HG03095 (cell line): ENCODE data around the gene CITED1.
"Not testable (repeated sequence)": the region's sequence is repeated elsewhere in the genome, so short reads cannot be mapped to it uniquely, and the experiment has no call there.

Experiments used
- ATAC-seq: cut with Tn5 transposase; IDR thresholded peaks from one replicate; pipeline ENCODE4 v1.9.1; 2021; ENCODE audit warnings: moderate library complexity; ENCODE audit not compliant: unreplicated experiment

Gene CITED1, protein sequence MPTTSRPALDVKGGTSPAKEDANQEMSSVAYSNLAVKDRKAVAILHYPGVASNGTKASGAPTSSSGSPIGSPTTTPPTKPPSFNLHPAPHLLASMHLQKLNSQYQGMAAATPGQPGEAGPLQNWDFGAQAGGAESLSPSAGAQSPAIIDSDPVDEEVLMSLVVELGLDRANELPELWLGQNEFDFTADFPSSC

GRCh38 chrX:72305286-72306084, at the start of gene CITED1:
Gene CITED1, minus strand, starts transcription at chrX:72305914. Its CDS starts 3,045 bp downstream, at chrX:72302869.
- no peak for ATAC-seq

- ATAC-seq, result no peak
Observed at GRCh38 chrX:72352786-72353185, 47.1 kb upstream of the CITED1 start.

GRCh38 chrX:72351606-72352334, 46.1 kb upstream of the CITED1 start:
- no peak for ATAC-seq

DNA sequence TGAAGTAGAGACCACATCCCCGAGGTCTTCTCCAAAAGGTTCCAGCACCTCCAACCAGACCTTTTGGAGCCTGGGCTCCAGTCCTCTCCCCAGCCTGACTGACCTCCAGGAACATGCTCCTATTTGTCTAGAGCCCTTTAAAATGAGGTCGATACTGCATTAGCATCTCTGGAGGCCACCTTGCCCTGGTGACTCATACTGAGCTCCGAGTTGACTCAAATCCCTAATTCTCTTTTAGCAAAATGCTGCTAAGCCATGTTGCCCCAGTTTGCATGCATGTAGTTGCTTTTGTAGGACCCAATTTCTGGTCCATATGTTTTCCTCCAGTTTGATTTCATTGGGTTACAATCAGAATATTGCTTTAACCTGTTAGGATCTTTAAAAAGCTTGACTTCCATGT, 43.5 kb upstream of the CITED1 start:
- ATAC-seq, result peak; percentile 95

DNA sequence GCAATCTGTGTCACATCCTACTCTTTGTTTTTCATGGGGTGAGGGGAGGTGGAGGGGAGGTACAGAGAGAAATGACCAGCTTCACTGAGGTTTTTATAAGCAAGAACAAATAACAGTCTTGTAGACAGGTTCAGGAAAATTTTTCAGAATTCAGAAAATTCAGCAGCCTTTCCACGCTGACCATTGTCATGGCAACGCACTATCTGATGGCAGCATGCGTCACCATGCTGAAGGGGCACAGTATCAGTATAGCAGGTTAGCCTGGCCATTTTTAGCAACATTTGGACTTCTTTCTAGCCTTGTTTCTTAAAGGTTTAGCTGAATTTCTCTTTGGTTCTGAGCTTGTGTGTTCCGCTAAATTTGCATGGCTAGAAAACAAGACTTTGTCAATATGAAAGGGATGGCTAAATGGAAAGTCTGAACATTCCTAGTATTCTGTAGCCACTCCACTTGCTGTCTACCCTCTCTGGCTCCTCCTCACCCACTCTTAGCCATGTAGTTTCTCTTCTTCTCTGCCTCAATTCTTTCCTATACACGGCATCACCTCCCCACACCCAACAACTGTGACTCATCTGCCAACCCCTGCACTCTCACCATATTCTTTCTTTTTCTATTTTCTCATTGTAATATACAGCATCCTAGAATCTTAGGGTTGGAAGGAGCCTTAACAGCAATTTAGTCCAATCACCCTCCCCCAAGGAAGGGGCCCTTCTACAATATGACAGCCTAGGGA, 42.7 kb upstream of the CITED1 start:
- no peak for ATAC-seq

- no peak for ATAC-seq
Observed at GRCh38 chrX:72347366-72347765, 41.7 kb upstream of the CITED1 start.

DNA sequence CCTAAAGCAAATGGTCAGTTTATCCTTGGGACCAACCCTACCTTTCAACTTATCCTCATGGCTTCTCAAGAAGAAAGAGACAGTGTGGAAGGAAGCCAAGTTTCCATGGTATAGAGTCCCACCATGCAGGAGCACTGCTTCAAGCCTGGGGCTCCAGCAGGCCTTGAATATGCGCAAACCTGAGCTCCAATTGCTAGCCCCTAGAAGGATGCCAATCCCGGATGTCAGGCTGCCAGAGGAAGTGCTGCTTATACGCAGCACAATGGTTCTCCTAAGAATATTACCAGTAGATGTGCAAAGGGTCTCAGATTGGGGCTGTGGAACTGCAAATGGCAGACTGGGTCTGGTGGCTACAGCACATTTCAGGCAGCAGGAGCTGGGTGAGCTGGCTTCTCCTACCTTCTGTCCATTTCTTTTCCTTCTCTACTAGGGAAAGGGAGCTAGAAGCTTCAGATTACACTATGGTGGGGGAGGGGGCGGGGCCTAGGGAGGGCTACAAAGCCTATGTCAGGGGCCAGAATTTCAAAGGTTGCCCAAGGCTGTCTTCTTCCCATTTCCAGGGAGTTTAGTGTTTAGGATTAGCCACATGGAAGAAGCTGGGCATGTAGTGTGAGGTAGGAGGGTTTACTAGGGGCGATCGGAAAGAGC, 40.7 kb upstream of the CITED1 start:
- ATAC-seq, result no peak

- ATAC-seq, result no peak
Observed at GRCh38 chrX:72340626-72341025, 34.9 kb upstream of the CITED1 start.

GRCh38 chrX:72340041-72340440, 34.3 kb upstream of the CITED1 start:
- no peak for ATAC-seq

GRCh38 chrX:72330131-72330530, 24.4 kb upstream of the CITED1 start:
- no peak for ATAC-seq

DNA sequence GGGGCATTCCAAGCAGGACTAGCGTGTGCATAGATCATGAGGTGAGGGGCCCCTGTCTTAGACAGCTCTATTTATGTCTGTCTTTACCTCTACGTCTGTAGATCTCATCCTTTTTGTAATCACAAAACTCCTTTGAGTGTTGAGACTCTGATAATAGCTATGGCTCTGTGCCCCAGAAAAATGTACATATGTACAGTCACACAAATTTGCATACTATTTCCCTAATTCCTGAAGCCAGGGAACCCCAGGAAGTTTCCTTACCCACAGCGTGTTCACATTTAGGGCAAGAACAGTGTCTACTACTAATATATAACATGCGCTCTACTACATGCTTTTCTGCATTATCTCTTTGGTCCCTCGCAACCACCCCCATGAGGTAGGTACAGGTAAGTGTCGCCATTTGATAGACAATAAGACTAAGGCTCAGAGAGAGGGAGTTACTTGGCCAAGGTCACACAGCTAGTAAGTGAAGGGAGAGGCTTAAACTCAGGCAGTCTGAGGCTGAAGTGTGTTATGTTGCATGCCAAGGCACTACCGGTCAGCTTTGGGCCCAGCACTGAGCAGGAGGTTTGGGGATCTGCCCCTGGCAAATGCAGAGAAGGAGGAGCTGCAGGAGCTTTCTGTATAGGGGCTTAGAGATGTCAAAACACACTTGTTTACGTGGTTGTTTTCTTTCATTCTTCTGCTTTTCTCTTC, 21.0 kb upstream of the CITED1 start:
- ATAC-seq, result no peak

- ATAC-seq, result not testable (repeated sequence)
Observed at GRCh38 chrX:72319651-72320050, 13.9 kb upstream of the CITED1 start.

- ATAC-seq, result no peak
Observed at GRCh38 chrX:72317139-72317538, 11.4 kb upstream of the CITED1 start.

GRCh38 chrX:72316408-72317110, 10.8 kb upstream of the CITED1 start:
- ATAC-seq, result no peak

DNA sequence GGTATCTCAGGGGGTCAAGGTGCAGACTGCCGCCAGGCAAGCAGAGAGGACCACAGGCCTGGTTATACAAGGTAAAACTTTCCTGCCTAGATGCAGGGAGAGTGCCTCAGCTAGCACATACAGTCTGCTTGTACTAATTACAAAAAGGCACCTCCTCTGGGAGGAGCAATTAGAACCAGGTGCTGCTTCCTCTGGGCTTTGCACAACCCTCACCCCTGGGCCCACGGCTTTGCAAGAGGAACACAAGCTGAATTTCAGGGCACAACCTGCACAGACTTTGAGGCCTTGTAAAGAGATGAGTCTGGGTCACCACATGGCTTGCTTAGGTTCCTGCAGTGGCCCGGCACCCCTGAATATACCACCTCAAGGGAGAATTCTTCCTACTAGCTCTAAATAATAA, 9.2 kb upstream of the CITED1 start:
- no peak for ATAC-seq

DNA sequence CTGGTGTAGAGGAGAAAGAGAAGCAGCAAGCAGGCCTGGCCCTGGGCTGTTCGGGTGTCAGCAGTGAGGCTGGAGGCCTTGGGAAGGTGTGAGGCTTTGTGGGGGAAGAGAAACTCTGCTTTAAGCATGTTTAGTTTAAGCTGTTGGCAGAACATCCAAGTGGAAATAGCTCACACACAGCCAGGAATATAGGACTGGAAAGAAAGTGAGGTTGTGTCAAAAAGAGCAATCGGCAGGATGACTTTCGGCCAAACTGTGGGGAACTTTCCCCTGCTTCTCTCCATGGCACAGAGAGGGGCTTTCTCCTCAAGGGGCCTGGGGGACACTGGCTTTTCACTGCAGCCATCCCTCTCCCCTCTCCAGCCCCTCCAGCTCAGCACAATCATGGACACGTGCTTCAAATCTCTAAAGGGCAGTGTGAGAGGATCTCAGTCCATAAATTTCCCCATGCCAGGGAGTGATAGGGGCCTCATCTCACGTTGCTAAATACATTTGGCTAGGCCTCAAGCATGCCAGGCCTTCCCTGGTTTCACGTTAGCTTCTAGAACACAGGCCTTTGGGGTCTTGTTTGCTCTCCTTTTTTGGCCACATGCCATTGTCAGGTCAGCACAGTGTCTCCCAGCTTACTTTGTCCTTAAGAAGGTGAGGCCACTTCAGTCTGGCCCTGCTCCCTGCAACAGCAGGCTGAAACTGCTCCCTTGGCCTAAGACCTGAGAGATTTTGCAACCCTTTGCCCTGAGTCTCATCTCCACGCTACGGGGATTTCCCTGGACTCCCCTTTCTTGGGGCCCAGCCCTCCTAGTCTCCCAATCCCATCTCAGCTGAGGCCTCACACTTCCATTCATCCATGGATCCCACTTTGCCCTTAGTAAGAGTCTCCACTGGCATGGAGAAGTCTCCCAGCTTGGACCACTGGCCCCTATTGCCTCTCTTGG, 8.3 kb upstream of the CITED1 start:
- no peak for ATAC-seq

GRCh38 chrX:72312311-72312940, 6.7 kb upstream of the CITED1 start:
- ATAC-seq, result no peak
